DOHH2 (cell line): ENCODE measurements around the gene GUCY1A1.

Experiments used
- EZH2phosphoT487 ChIP-seq: fragments of 200-600 bp; sonication (generic); IDR thresholded peaks from 2 replicates; pipeline ENCODE4 v1.6.1; 2017; ENCODE audit warnings: borderline replicate concordance, mild to moderate bottlenecking, antibody characterized with exemption, low read length, moderate library complexity, mixed read lengths
- TF ChIP-seq, protein P1 (sequence below): fragments of 200-600 bp; sonication (generic); IDR thresholded peaks from one replicate; pipeline ENCODE4 v1.5.1; 2014; ENCODE audit warnings: antibody characterized with exemption, mild to moderate bottlenecking, low read depth, low read length; ENCODE audit not compliant: poor library complexity, severe bottlenecking

DNA sequence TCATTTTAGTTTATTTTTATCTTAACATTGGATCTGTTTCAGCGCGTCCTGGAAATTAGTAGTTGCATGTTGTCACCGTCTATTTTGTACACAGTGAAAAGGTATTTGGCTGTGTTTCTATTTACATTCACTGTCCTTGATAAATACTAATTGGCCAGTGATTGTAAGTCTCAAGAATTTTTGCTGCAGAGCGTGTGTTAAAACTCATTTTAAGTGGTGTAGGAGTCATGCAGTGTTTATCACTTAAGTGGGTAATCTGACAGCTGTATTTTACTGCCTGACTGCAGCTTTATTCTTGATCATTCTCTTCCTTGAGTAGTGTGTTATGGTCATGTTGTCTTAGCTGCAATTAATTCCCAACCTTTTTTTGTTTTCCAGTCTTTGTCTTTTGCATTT, 9.8 kb downstream of the GUCY1A1 start:
- TF ChIP-seq, protein P1, sequence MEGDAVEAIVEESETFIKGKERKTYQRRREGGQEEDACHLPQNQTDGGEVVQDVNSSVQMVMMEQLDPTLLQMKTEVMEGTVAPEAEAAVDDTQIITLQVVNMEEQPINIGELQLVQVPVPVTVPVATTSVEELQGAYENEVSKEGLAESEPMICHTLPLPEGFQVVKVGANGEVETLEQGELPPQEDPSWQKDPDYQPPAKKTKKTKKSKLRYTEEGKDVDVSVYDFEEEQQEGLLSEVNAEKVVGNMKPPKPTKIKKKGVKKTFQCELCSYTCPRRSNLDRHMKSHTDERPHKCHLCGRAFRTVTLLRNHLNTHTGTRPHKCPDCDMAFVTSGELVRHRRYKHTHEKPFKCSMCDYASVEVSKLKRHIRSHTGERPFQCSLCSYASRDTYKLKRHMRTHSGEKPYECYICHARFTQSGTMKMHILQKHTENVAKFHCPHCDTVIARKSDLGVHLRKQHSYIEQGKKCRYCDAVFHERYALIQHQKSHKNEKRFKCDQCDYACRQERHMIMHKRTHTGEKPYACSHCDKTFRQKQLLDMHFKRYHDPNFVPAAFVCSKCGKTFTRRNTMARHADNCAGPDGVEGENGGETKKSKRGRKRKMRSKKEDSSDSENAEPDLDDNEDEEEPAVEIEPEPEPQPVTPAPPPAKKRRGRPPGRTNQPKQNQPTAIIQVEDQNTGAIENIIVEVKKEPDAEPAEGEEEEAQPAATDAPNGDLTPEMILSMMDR, result no peak
- no peak for TF ChIP-seq EZH2phosphoT487
